OCI-LY7 (cell line): ENCODE results near the gene GRK3. TPM values are rescaled to one million over a fixed set of nuclear protein-coding genes. Genes with fewer than 3 reads are reported as not detected.

ENCODE experiments used
- BruUV-seq: library from RNA; stranded (reverse); fragments of 400-500 nt; replicated peaks from 2 replicates; lab custom pipeline; 2021; lab: Mats Ljungman, UMichigan
- CTCF ChIA-PET: fragments of 300-600 bp; sonication (Branson Sonifier 250); formaldehyde crosslinking; loops from one replicate; lab custom pipeline; 2022; ENCODE audit warnings: antibody characterized with exemption; ENCODE audit not compliant: unreplicated experiment; lab: Charles Lee
- POLR2A ChIA-PET: fragments of 300-600 bp; sonication (Branson Sonifier 250); formaldehyde crosslinking; loops from one replicate; lab custom pipeline; 2022; ENCODE audit warnings: antibody characterized with exemption; lab: Charles Lee
- DNase-seq: peaks from one replicate; pipeline ENCODE4 v3.0.0-alpha.2; 2015; ENCODE audit warnings: low spot score
- H2AFZ ChIP-seq: fragments of 200-600 bp; sonication (generic), shearing (Covaris generic); 2 replicates; pipeline ENCODE4 v1.6.1; 2014; ENCODE audit warnings: mild to moderate bottlenecking, antibody characterized with exemption, low read length, moderate library complexity
- H3K27ac ChIP-seq: fragments of 200-600 bp; sonication (generic); 2 replicates; pipeline ENCODE4 v1.5.1; 2014; ENCODE audit warnings: mixed run types, low read depth, mild to moderate bottlenecking, moderate library complexity, low read length, inconsistent platforms; ENCODE audit not compliant: poor library complexity, severe bottlenecking
- H3K36me3 ChIP-seq: fragments of 200-600 bp; sonication (generic); 2 replicates; pipeline ENCODE4 v1.6.1; 2014; ENCODE audit warnings: mild to moderate bottlenecking, antibody characterized with exemption, low read length, moderate library complexity, mixed read lengths; ENCODE audit not compliant: insufficient read depth
- H3K4me1 ChIP-seq: fragments of 200-600 bp; sonication (generic); 2 replicates; pipeline ENCODE4 v1.5.1; 2014; ENCODE audit warnings: mild to moderate bottlenecking, low read length; ENCODE audit not compliant: insufficient read depth, poor library complexity, severe bottlenecking
- H3K4me2 ChIP-seq: fragments of 200-600 bp; sonication (generic); 2 replicates; pipeline ENCODE4 v1.6.1; 2014; ENCODE audit warnings: mild to moderate bottlenecking, low read length
- H3K4me3 ChIP-seq: fragments of 200-600 bp; sonication (generic); 2 replicates; pipeline ENCODE4 v1.5.1; 2014; ENCODE audit warnings: mild to moderate bottlenecking, low read depth, low read length; ENCODE audit not compliant: poor library complexity, severe bottlenecking
- H3K79me2 ChIP-seq: fragments of 200-600 bp; sonication (generic); 2 replicates; pipeline ENCODE4 v1.6.1; 2016; ENCODE audit warnings: low read depth, mild to moderate bottlenecking, low read length, moderate library complexity, mixed read lengths; ENCODE audit not compliant: insufficient read depth
- H3K9me2 ChIP-seq: fragments of 200-600 bp; sonication (generic); 2 replicates; pipeline ENCODE4 v1.6.1; 2016; ENCODE audit warnings: mild to moderate bottlenecking, low read length, mixed read lengths; ENCODE audit not compliant: insufficient read depth
- H3K9me3 ChIP-seq: fragments of 200-600 bp; sonication (generic); 2 replicates; pipeline ENCODE4 v1.6.1; 2014; ENCODE audit warnings: mild to moderate bottlenecking, mixed run types, low read length, mixed read lengths
- H4K20me1 ChIP-seq: fragments of 200-600 bp; sonication (generic); 2 replicates; pipeline ENCODE4 v1.6.1; 2014; ENCODE audit warnings: mild to moderate bottlenecking, antibody characterized with exemption, low read length, moderate library complexity, mixed read lengths; ENCODE audit not compliant: insufficient read depth
- EZH2phosphoT487 ChIP-seq: fragments of 200-600 bp; sonication (generic); IDR thresholded peaks from 2 replicates; pipeline ENCODE4 v1.6.1; 2018; ENCODE audit warnings: low read depth, borderline replicate concordance, mild to moderate bottlenecking, mixed run types, antibody characterized with exemption, low read length, moderate library complexity, mixed read lengths
- intact Hi-C: fragments of 100-400 bp; cut with micrococcal nuclease; formaldehyde crosslinking; loops from one replicate; pipeline ENCODE4 v1.10.0; 2022; ENCODE audit not compliant: unreplicated experiment
- total RNA-seq, 2 experiments: library from RNA; depleted of rRNA in 1 of 2; stranded (reverse); fragments of >200 nt in 1 of 2; shearing (Covaris generic) in 1 of 2; gene quantifications; 2 replicates each; pipeline ENCODE4 v1.2.3, GENCODE V29; 2014 to 2022
- TF ChIP-seq, protein P1 (sequence below): fragments of 200-600 bp; sonication (generic); conservative IDR thresholded peaks from 2 replicates; pipeline ENCODE4 v1.5.1; 2014; ENCODE audit warnings: mild to moderate bottlenecking, antibody characterized with exemption, low read length, moderate library complexity, mixed read lengths

Gene GRK3
- total RNA-seq, 2 experiments from 2014 or later, result 14.2 to 39.3 TPM

DNA sequence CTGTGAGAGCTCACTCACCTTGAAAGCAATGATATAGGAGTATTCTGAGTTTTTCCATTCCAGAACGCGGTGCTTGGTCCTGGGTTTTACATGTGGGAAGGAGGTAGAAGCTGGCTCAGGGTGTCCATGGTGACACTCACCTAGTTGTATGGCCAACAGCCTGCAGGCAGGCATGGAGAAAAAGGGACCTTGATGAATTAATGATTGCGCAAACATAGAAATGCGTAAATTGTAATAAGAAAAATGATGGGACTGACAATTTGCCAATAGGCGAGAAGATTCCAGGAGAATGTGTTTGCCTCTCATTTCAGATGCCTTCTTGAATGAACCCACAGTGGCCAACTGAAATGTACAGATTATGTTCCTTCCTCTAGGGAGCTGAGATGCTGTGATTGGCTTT is 124.2 kb downstream of the GRK3 start:
- no peak overlapping the region for H3K27ac ChIP-seq
- DNase-seq, result no peak
- H3K9me2 ChIP-seq, result no peaks in the 10 kb centered on the region
- BruUV-seq, result no TSS peak
- H3K4me3 ChIP-seq, result no peak overlapping the region
- ChIA-PET CTCF (no interaction called here), POLR2A (interaction anchor here (0.5 to 0.7 kb wide), 2 partner anchors 46 to 731 kb away, joined by 5 read pairs; no protein-coding TSS in a partner anchor)
- peaks cover 21% of the 10 kb centered on the region; the same call in 1 of the 2 replicates for H3K36me3 ChIP-seq
- intact Hi-C loops, result no loop called here
- H3K79me2 ChIP-seq, result no peaks in the 10 kb centered on the region
- H2AFZ ChIP-seq, result no peak overlapping the region
- no peak overlapping the region for H3K4me2 ChIP-seq
- H4K20me1 ChIP-seq, result no peaks in the 10 kb centered on the region
- H3K4me1 ChIP-seq, result no peaks in the 10 kb centered on the region
- H3K9me3 ChIP-seq, result no peaks in the 10 kb centered on the region
- TF ChIP-seq, protein P1, sequence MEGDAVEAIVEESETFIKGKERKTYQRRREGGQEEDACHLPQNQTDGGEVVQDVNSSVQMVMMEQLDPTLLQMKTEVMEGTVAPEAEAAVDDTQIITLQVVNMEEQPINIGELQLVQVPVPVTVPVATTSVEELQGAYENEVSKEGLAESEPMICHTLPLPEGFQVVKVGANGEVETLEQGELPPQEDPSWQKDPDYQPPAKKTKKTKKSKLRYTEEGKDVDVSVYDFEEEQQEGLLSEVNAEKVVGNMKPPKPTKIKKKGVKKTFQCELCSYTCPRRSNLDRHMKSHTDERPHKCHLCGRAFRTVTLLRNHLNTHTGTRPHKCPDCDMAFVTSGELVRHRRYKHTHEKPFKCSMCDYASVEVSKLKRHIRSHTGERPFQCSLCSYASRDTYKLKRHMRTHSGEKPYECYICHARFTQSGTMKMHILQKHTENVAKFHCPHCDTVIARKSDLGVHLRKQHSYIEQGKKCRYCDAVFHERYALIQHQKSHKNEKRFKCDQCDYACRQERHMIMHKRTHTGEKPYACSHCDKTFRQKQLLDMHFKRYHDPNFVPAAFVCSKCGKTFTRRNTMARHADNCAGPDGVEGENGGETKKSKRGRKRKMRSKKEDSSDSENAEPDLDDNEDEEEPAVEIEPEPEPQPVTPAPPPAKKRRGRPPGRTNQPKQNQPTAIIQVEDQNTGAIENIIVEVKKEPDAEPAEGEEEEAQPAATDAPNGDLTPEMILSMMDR, result no peak
- TF ChIP-seq EZH2phosphoT487, result no peak

DNA sequence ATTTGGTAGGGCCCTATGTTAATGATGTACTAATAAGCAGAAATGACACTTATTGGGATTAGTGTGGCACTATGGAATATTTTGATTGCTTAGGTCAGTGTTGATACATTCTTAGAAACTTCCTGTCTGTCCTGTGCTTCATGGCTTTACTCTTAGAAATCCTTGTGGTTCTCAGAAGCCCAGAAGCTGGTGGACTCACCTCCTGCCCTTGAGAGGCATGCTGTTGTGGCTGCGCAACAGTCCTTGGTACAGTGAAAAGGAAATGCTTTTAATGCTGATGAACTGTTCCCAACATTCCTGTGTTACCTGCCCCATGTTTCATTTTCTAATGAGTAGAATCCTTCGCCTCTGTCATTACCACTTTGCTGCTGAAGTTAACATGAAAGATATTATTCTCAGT is 125.2 kb downstream of the GRK3 start:
- no TSS peak for BruUV-seq
- H3K9me3 ChIP-seq, result no peaks in the 10 kb centered on the region
- no peak overlapping the region for H3K27ac ChIP-seq
- ChIA-PET POLR2A (no interaction called here), CTCF (no interaction called here)
- H3K4me3 ChIP-seq, result no peak overlapping the region
- no peaks in the 10 kb centered on the region for H4K20me1 ChIP-seq
- no peaks in the 10 kb centered on the region for H3K9me2 ChIP-seq
- H3K79me2 ChIP-seq, result no peaks in the 10 kb centered on the region
- H3K36me3 ChIP-seq, result peaks cover 21% of the 10 kb centered on the region; the same call in 1 of the 2 replicates
- no peak overlapping the region for H3K4me2 ChIP-seq
- intact Hi-C loops, result no loop called here
- TF ChIP-seq, protein P1, result no peak
- TF ChIP-seq EZH2phosphoT487, result no peak
- no peak overlapping the region for H2AFZ ChIP-seq
- H3K4me1 ChIP-seq, result no peaks in the 10 kb centered on the region
- no peak for DNase-seq

DNA sequence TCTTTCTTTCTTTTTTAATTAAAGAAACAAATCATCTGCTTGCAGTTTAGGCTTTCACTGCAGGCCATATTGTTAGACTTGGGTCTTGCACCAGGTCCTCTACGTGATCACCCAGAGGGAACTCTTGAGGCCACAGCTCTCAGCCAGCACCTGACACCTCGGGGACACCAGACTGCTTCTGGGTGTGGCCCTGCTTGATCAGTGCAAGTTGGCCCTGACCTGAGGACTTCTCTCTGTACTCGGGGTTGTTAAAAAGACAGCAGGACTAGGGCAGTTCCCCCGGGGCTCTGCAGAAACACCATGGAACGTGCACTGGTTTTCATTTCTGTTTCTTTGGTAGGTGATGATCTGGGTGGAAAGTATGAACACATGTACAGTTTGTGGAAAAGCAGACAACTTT is 126.3 kb downstream of the GRK3 start:
- Histone ChIP-seq H2AFZ (no peak overlapping the region), H3K4me3 (no peak overlapping the region), H3K9me2 (no peaks in the 10 kb centered on the region), H3K27ac (no peak overlapping the region), H3K36me3 (peaks cover 28% of the 10 kb centered on the region; the same call in 1 of the 2 replicates), H3K4me2 (no peak overlapping the region), H3K9me3 (no peaks in the 10 kb centered on the region), H3K79me2 (no peaks in the 10 kb centered on the region), H4K20me1 (no peaks in the 10 kb centered on the region), H3K4me1 (no peaks in the 10 kb centered on the region)
- TF ChIP-seq, protein P1, result no peak
- TF ChIP-seq EZH2phosphoT487, result no peak
- POLR2A ChIA-PET, result interaction anchor here (0.7 kb wide), 1 partner anchor 59 kb away, joined by 3 read pairs; no protein-coding TSS in a partner anchor
- intact Hi-C loops, result no loop called here
- no TSS peak for BruUV-seq
- CTCF ChIA-PET, result no interaction called here
- DNase-seq, result no peak
